ENCODE measurements around the gene PTBP1. TPM values are rescaled to one million over a fixed set of nuclear protein-coding genes. Genes with fewer than 3 reads are reported as not detected.

The PTBP1 gene
- total RNA-seq, 1 donor from 2014 or later, result 386 TPM

DNA sequence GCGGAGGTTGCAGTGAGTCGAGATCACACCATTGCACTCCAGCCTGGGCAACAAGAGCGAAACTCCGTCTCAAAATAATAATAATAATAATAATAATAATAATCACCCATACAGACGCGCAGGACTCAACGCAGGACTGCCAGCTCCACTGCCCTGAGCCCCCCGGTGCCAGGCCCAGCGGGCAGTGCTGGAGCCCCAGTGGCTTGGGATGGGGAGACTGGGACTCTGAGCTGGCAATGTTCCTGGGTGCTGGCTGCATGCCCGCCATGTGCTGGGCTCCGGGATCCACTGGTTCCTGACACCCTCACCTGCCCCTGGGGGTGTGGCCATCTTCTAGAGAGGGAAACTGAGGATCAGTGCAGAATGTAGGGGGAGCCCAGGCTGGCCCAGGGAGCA lies 30.1 kb downstream of the PTBP1 start:
- no peaks in the 10 kb centered on the region for H4K20me1 ChIP-seq (ENCODE audit: insufficient read depth, low read length)
- H3K4me3 ChIP-seq (ENCODE audit: insufficient read depth, low read depth, low read length), result no peak overlapping the region
- peaks cover 2% of the 10 kb centered on the region for H3K27me3 ChIP-seq (ENCODE audit: insufficient read depth, low read length)
- no peaks in the 10 kb centered on the region for H3K4me1 ChIP-seq (ENCODE audit: insufficient read depth, low read length)
- no peaks in the 10 kb centered on the region for H3K4me1 Mint-ChIP-seq (ENCODE audit: low read depth, unreplicated experiment)
- no peaks in the 10 kb centered on the region for H3K36me3 ChIP-seq (ENCODE audit: insufficient read depth, low read length)
- H3K9me3 Mint-ChIP-seq (ENCODE audit: unreplicated experiment), result no peaks in the 10 kb centered on the region
- H3K27ac ChIP-seq (ENCODE audit: low read depth, low read length), result no peak overlapping the region
- no peaks in the 10 kb centered on the region for H3K79me2 ChIP-seq (ENCODE audit: insufficient read depth, low read length)
- no peak for DNase-seq (ENCODE audit: low read depth)
- H3K27me3 Mint-ChIP-seq (ENCODE audit: low read depth, unreplicated experiment), result no peaks in the 10 kb centered on the region
- H3K9ac ChIP-seq (ENCODE audit: low read length), result no peak overlapping the region
- no peak overlapping the region for H2AFZ ChIP-seq (ENCODE audit: low read depth, low read length)
- no peak for FAIRE-seq
- no peaks in the 10 kb centered on the region for H3K9me3 ChIP-seq (ENCODE audit: insufficient read depth, low read depth, low read length)
- no peak overlapping the region for H3K4me2 ChIP-seq (ENCODE audit: low read length)
- TF ChIP-seq, protein P1, sequence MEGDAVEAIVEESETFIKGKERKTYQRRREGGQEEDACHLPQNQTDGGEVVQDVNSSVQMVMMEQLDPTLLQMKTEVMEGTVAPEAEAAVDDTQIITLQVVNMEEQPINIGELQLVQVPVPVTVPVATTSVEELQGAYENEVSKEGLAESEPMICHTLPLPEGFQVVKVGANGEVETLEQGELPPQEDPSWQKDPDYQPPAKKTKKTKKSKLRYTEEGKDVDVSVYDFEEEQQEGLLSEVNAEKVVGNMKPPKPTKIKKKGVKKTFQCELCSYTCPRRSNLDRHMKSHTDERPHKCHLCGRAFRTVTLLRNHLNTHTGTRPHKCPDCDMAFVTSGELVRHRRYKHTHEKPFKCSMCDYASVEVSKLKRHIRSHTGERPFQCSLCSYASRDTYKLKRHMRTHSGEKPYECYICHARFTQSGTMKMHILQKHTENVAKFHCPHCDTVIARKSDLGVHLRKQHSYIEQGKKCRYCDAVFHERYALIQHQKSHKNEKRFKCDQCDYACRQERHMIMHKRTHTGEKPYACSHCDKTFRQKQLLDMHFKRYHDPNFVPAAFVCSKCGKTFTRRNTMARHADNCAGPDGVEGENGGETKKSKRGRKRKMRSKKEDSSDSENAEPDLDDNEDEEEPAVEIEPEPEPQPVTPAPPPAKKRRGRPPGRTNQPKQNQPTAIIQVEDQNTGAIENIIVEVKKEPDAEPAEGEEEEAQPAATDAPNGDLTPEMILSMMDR (IDR thresholded peaks at IDR 0.05; ENCODE audit: insufficient read depth, low read depth, low read length), result no peak
- TF ChIP-seq EZH2 (IDR thresholded peaks at IDR 0.05; ENCODE audit: insufficient read depth, low read length), result no peak
- no peak overlapping the region for H3K4me3 Mint-ChIP-seq (ENCODE audit: unreplicated experiment)
- H3K27ac Mint-ChIP-seq (ENCODE audit: unreplicated experiment), result no peak overlapping the region
- H3K36me3 Mint-ChIP-seq (ENCODE audit: low read depth, unreplicated experiment), result no peaks in the 10 kb centered on the region

DNA sequence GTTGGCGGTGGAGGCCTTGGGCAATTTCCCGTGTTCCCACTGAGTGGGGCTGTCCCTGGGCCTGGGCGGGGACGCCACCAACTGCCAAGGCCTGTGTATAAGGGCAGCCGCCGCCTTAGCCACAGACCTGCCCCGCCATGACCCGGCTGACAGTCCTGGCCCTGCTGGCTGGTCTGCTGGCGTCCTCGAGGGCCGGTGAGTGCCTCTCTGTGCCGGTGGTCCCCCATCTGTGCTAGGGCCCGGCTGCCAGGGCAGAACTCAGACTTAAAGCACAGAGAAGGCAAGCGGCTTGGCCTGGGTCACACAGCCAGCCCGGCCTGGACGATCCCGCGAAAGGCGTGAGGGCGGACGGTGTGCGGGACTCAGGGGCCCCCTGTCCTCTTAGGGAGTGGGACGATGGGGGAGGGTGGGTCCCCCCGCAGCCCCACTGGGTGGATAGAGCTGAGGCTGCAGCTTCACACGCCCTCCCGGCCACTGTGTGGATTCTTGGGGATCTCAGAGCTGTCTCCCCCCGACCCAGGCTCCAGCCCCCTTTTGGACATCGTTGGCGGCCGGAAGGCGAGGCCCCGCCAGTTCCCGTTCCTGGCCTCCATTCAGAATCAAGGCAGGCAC lies 30.6 kb downstream of the PTBP1 start, which contains the start of gene AZU1:
TSS of gene AZU1 (plus strand) at position 128 of the 612 bp plus-strand sequence. CDS start at position 138, 10 bp downstream.
- Histone ChIP-seq H3K27me3 (ENCODE audit: insufficient read depth, low read length) (no peaks in the 10 kb centered on the region), H3K9ac (ENCODE audit: low read length) (no peak within 1 kb of the TSS)

More for the DNA sequence above, 30.6 kb downstream of the PTBP1 start, which contains the start of gene AZU1:
- no peaks in the 10 kb centered on the region for H3K9me3 Mint-ChIP-seq (ENCODE audit: unreplicated experiment)
- H3K27ac Mint-ChIP-seq (ENCODE audit: unreplicated experiment), result no peak within 1 kb of the TSS
- Histone ChIP-seq H3K4me2 (ENCODE audit: low read length) (no peak within 1 kb of the TSS), H3K27ac (ENCODE audit: low read depth, low read length) (no peak within 1 kb of the TSS), H4K20me1 (ENCODE audit: insufficient read depth, low read length) (no peaks in the 10 kb centered on the region), H3K4me1 (ENCODE audit: insufficient read depth, low read length) (no peaks in the 10 kb centered on the region), H3K79me2 (ENCODE audit: insufficient read depth, low read length) (no peaks in the 10 kb centered on the region), H2AFZ (ENCODE audit: low read depth, low read length) (no peak within 1 kb of the TSS), H3K36me3 (ENCODE audit: insufficient read depth, low read length) (no peaks in the 10 kb centered on the region), H3K9me3 (ENCODE audit: insufficient read depth, low read depth, low read length) (no peaks in the 10 kb centered on the region), H3K4me3 (ENCODE audit: insufficient read depth, low read depth, low read length) (no peak within 1 kb of the TSS)
- TF ChIP-seq, protein P1 (IDR thresholded peaks at IDR 0.05; ENCODE audit: insufficient read depth, low read depth, low read length), result no peak
- TF ChIP-seq EZH2 (IDR thresholded peaks at IDR 0.05; ENCODE audit: insufficient read depth, low read length), result no peak
- DNase-seq (ENCODE audit: low read depth) (no peak), FAIRE-seq (no peak)
- no peaks in the 10 kb centered on the region for H3K4me1 Mint-ChIP-seq (ENCODE audit: low read depth, unreplicated experiment)
- no peaks in the 10 kb centered on the region for H3K27me3 Mint-ChIP-seq (ENCODE audit: low read depth, unreplicated experiment)
- no peak within 1 kb of the TSS for H3K4me3 Mint-ChIP-seq (ENCODE audit: unreplicated experiment)
- H3K36me3 Mint-ChIP-seq (ENCODE audit: low read depth, unreplicated experiment), result no peaks in the 10 kb centered on the region

Data from astrocyte (in vitro differentiated cells and primary cell).